ENCODE measurements around the gene PRTFDC1. TPM values are rescaled to one million over a fixed set of nuclear protein-coding genes. Genes with fewer than 3 reads are reported as not detected.

The PRTFDC1 gene
- total RNA-seq (2022; extraction: Qiagen RNA extraction; ENCODE audit: low read depth), result 16.5 to 18.4 TPM (median 17.0 TPM) in 5 replicates

GRCh38 chr10:24952143-24952706 is at the start of gene PRTFDC1:
PRTFDC1 (minus strand) TSS chr10:24952606; CDS start chr10:24952575, 31 bp downstream.

Other genes starting within 250 kb of the PRTFDC1 start
- 37.6 to 48.9 TPM (median 46.4 TPM) in 5 replicates for gene ARHGAP21, start 228.7 kb downstream of the PRTFDC1 start, total RNA-seq (2022; extraction: Qiagen RNA extraction; ENCODE audit: low read depth)
- 0.12 to 0.29 TPM (median 0.21 TPM) in 5 replicates for gene ENKUR, start 63.6 kb upstream of the PRTFDC1 start, total RNA-seq (2022; extraction: Qiagen RNA extraction; ENCODE audit: low read depth)
- gene THNSL1, start 64.0 kb upstream of the PRTFDC1 start, total RNA-seq (2022; extraction: Qiagen RNA extraction; ENCODE audit: low read depth), result 3.5 to 4.4 TPM (median 3.9 TPM) in 5 replicates
- gene GPR158, start 222.4 kb upstream of the PRTFDC1 start, total RNA-seq (2022; extraction: Qiagen RNA extraction; ENCODE audit: low read depth), result 0.05 to 0.07 TPM (median 0.06 TPM) in 4 of 5 replicates, not detected in the other